ENCODE measurements around the gene COL26A1.
"Not testable (repeated sequence)": the region's sequence is repeated elsewhere in the genome, so short reads cannot be mapped to it uniquely, and the experiment has no call there.

COL26A1 gene

GRCh38 chr7:101436857-101437576 is 74.3 kb downstream of the COL26A1 start:
- no peak for DNase-seq

- DNase-seq = no peak
Observed at GRCh38 chr7:101441890-101442289, 79.2 kb downstream of the COL26A1 start.

- DNase-seq = no peak
Observed at GRCh38 chr7:101442426-101443070, 79.9 kb downstream of the COL26A1 start.

- DNase-seq = no peak
Observed at GRCh38 chr7:101450064-101450463, 87.4 kb downstream of the COL26A1 start.

- no peak for DNase-seq
Observed at GRCh38 chr7:101453617-101454016, 90.9 kb downstream of the COL26A1 start.

- no peak for DNase-seq
Observed at GRCh38 chr7:101457001-101457750, 94.5 kb downstream of the COL26A1 start.

- DNase-seq = no peak
Observed at GRCh38 chr7:101465131-101465530, 102.5 kb downstream of the COL26A1 start.

GRCh38 chr7:101465576-101466196 is 103.0 kb downstream of the COL26A1 start:
- no peak for DNase-seq

GRCh38 chr7:101466871-101467270 is 104.2 kb downstream of the COL26A1 start:
- DNase-seq = no peak

GRCh38 chr7:101468546-101469275 is 106.0 kb downstream of the COL26A1 start:
- no peak for DNase-seq

GRCh38 chr7:101470668-101471487 is 108.2 kb downstream of the COL26A1 start:
- DNase-seq = no peak

- no peak for DNase-seq
Observed at GRCh38 chr7:101474178-101474577, 111.5 kb downstream of the COL26A1 start.

- DNase-seq = not testable (repeated sequence)
Observed at GRCh38 chr7:101475691-101476090, 113.0 kb downstream of the COL26A1 start.

- no peak for DNase-seq
Observed at GRCh38 chr7:101479217-101479616, 116.5 kb downstream of the COL26A1 start.

- not testable (repeated sequence) for DNase-seq
Observed at GRCh38 chr7:101486056-101486432, 123.4 kb downstream of the COL26A1 start.

GRCh38 chr7:101486433-101487104 is 123.9 kb downstream of the COL26A1 start:
- no peak for DNase-seq

GRCh38 chr7:101487105-101487458 is 124.4 kb downstream of the COL26A1 start:
- DNase-seq = no peak

- no peak for DNase-seq
Observed at GRCh38 chr7:101487753-101488152, 125.1 kb downstream of the COL26A1 start.

GRCh38 chr7:101488826-101489572 is 126.3 kb downstream of the COL26A1 start:
- DNase-seq = no peak
